B cell (primary cell): ENCODE measurements around the gene DLX2.
A peak's percentile ranks its signal among the peaks of the same experiment; 100 is the strongest.

Source experiments
- EZH2 ChIP-seq: IDR thresholded peaks from 2 replicates; pipeline ENCODE4 v1.6.1; 2012; ENCODE audit warnings: borderline replicate concordance, low read depth, mild to moderate bottlenecking, moderate library complexity, low read length; ENCODE audit not compliant: insufficient read depth, poor library complexity, severe bottlenecking
- TF ChIP-seq, protein P1 (sequence below): fragments of 200-600 bp; IDR thresholded peaks from one replicate; pipeline ENCODE4 v1.8.0; 2022; ENCODE audit warnings: antibody characterized with exemption, mild to moderate bottlenecking

- TF ChIP-seq, protein P1, sequence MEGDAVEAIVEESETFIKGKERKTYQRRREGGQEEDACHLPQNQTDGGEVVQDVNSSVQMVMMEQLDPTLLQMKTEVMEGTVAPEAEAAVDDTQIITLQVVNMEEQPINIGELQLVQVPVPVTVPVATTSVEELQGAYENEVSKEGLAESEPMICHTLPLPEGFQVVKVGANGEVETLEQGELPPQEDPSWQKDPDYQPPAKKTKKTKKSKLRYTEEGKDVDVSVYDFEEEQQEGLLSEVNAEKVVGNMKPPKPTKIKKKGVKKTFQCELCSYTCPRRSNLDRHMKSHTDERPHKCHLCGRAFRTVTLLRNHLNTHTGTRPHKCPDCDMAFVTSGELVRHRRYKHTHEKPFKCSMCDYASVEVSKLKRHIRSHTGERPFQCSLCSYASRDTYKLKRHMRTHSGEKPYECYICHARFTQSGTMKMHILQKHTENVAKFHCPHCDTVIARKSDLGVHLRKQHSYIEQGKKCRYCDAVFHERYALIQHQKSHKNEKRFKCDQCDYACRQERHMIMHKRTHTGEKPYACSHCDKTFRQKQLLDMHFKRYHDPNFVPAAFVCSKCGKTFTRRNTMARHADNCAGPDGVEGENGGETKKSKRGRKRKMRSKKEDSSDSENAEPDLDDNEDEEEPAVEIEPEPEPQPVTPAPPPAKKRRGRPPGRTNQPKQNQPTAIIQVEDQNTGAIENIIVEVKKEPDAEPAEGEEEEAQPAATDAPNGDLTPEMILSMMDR = no peak
- TF ChIP-seq EZH2 = peak; percentile 44
These were observed 21.3 kb downstream of the DLX2 start for GRCh38 chr2:172081221-172082022.
